ENCODE measurements around the gene MESP1. TPM values are rescaled to one million over a fixed set of nuclear protein-coding genes. Genes with fewer than 3 reads are reported as not detected.
A peak's percentile ranks its signal among the peaks of the same experiment; 100 is the strongest.

The MESP1 gene
- total and polyA plus RNA-seq, 2 of the 4 experiments (the other 2 are of a cell fraction), result under 0.01 to 0.10 TPM

GRCh38 chr15:89785774-89786140 lies 34.7 kb upstream of the MESP1 start:
- TF ChIP-seq USF2 (IDR thresholded peaks at IDR 0.05; ENCODE audit: low read depth, low read length) (no peak), NFE2L2 (IDR thresholded peaks at IDR 0.05; ENCODE audit: low read depth, low read length) (no peak), MXI1 (IDR thresholded peaks at IDR 0.05; ENCODE audit: borderline replicate concordance, low read depth, low read length) (no peak), CEBPB (IDR thresholded peaks at IDR 0.05; ENCODE audit: low read depth, low read length) (no peak), MAZ (IDR thresholded peaks at IDR 0.05; ENCODE audit: borderline replicate concordance, low read depth, low read length) (no peak)
- peak; percentile 16; the same call in 1 of the 2 replicates for ATAC-seq (ENCODE audit: low read depth)
- no peak overlapping the region for H3K18ac ChIP-seq (ENCODE audit: low read depth, low read length)
- no peak overlapping the region for H3K14ac ChIP-seq (replicated peaks; ENCODE audit: low read depth, low read length)
- dilution Hi-C loops (cut with HindIII; ENCODE audit: low sequenced_read_pairs, unreplicated experiment), result no loop called here
- H3K23ac ChIP-seq (ENCODE audit: low read depth, low read length), result no peak overlapping the region
- no peaks in the 10 kb centered on the region; the same call in 1 of the 2 replicates for H3K9me1 ChIP-seq (ENCODE audit: insufficient read depth, low read length)
- ChIA-PET CTCF (no interaction called here), POLR2A (ENCODE audit: unreplicated experiment) (no interaction called here)
- no peak overlapping the region for H2AFZ ChIP-seq (replicated peaks; ENCODE audit: low read length, poor library complexity)
- no peak overlapping the region for H2BK120ac ChIP-seq (ENCODE audit: low read depth, low read length)
- no TSS peak for BruUV-seq (replicated peaks)
- in situ Hi-C loops (cut with MboI; ENCODE audit: low sequenced_read_pairs), result no loop called here
- H4K20me1 ChIP-seq (ENCODE audit: insufficient read depth, low read length), result no peaks in the 10 kb centered on the region
- H3K4ac ChIP-seq (ENCODE audit: low read depth, low read length), result no peak overlapping the region
- intact Hi-C loops (cut with micrococcal nuclease), result no loop called here
- H2AK9ac ChIP-seq (replicated peaks; ENCODE audit: low read depth, low read length, poor library complexity), result no peak overlapping the region
- no peak overlapping the region for H3K27ac ChIP-seq (ENCODE audit: insufficient read depth, low read length)
- peaks cover 16% of the 10 kb centered on the region; the same call in 1 of the 2 replicates for H3K36me3 ChIP-seq (ENCODE audit: control insufficient read depth, insufficient read depth, low read length)
- H3K27me3 ChIP-seq (ENCODE audit: control insufficient read depth, insufficient read depth, low read length), result no peaks in the 10 kb centered on the region
- no peaks in the 10 kb centered on the region for H3K79me1 ChIP-seq (ENCODE audit: low read depth in 1 of 2, low read length in 2 of 2)
- no peak overlapping the region for H2BK5ac ChIP-seq (ENCODE audit: low read depth, low read length, poor library complexity, severe bottlenecking)
- no peak overlapping the region for H2BK20ac ChIP-seq (ENCODE audit: low read depth, low read length)
- H2BK15ac ChIP-seq (ENCODE audit: low read depth, low read length), result no peak overlapping the region
- H4K8ac ChIP-seq (ENCODE audit: low read depth in 2 of 2, low read length in 2 of 2), result no peak overlapping the region
- H3K4me1 ChIP-seq (ENCODE audit: control insufficient read depth, insufficient read depth, low read length), result peaks cover 10% of the 10 kb centered on the region
- H4K5ac ChIP-seq (ENCODE audit: low read depth, low read length), result no peak overlapping the region
- H3K9ac ChIP-seq (ENCODE audit: low read depth, low read length), result no peak overlapping the region
- no peak overlapping the region for H3K56ac ChIP-seq (ENCODE audit: extremely low read depth, insufficient read depth, low read length)
- no peak overlapping the region for H3K4me2 ChIP-seq (ENCODE audit: low read depth, low read length)
- DNase-seq, result peak; percentile 61
- H4K91ac ChIP-seq (ENCODE audit: insufficient read depth, low read depth, low read length), result no peak overlapping the region
- no peak overlapping the region for H2AK5ac ChIP-seq (ENCODE audit: low read depth, low read length)
- H3K4me3 ChIP-seq (ENCODE audit: insufficient read depth, low read depth, low read length), result no peak overlapping the region
- H3K9me3 ChIP-seq (ENCODE audit: control insufficient read depth, insufficient read depth, low read length), result peaks cover 3% of the 10 kb centered on the region; the same call in 1 of the 2 replicates
